GM12874 (cell line): ENCODE measurements around the gene CD58.

Experiments used
- TF ChIP-seq, protein P1 (sequence below): IDR thresholded peaks from 2 replicates; pipeline ENCODE4 v1.5.1; 2011; ENCODE audit warnings: low read depth, mild to moderate bottlenecking, control low read depth, low read length, moderate library complexity; ENCODE audit not compliant: insufficient read depth

The CD58 gene

GRCh38 chr1:116558140-116558549 is 12.7 kb downstream of the CD58 start:
- TF ChIP-seq, protein P1, sequence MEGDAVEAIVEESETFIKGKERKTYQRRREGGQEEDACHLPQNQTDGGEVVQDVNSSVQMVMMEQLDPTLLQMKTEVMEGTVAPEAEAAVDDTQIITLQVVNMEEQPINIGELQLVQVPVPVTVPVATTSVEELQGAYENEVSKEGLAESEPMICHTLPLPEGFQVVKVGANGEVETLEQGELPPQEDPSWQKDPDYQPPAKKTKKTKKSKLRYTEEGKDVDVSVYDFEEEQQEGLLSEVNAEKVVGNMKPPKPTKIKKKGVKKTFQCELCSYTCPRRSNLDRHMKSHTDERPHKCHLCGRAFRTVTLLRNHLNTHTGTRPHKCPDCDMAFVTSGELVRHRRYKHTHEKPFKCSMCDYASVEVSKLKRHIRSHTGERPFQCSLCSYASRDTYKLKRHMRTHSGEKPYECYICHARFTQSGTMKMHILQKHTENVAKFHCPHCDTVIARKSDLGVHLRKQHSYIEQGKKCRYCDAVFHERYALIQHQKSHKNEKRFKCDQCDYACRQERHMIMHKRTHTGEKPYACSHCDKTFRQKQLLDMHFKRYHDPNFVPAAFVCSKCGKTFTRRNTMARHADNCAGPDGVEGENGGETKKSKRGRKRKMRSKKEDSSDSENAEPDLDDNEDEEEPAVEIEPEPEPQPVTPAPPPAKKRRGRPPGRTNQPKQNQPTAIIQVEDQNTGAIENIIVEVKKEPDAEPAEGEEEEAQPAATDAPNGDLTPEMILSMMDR: no peak

DNA sequence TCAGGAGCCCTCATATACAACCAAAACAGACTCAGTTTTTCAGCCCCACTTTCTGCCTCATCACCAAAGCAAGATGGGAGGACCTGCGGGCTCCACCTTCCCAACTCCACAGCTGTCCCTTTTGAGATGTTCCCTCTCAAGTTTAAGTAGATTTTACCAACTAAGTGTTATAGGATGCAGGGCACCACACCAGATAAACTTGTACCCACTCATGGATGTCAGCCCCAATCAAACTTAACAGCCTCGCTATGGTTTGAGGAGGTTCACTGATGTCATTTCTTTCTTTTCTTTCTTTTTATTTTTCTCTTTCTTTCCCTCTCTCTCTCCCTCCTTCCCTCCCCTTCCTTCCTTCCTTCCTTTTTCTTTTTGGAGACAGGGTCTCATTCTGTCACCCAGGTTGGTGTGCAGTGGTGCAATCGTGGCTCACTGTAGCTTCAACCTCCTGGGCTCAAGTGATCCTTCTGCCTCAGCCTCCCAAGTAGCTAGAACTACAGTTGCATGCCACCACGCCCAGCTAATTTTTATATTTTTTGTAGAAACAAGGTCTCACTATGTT is 13.4 kb downstream of the CD58 start:
- TF ChIP-seq, protein P1: no peak

- TF ChIP-seq, protein P1: no peak
These were observed 14.4 kb downstream of the CD58 start for GRCh38 chr1:116556289-116557006.

DNA sequence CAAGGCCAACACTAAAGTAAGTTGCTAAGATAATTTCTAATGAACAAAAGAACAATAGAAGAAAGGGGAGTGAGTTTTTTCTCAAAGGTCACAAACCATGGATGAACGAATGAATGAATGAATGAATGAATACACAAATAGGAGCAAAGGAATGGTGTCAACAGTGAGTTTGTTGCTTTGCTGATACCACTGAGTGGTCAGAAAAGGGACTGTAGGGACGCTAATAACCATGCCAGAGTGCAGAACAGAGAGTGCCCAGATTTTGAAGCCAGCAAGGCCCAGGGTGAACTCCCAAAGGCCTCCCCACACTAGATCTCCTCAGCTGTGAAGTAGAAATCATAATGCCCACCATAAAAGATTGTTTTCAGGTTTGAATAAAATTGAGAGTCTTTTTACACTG is 15.9 kb downstream of the CD58 start:
- TF ChIP-seq, protein P1: no peak

GRCh38 chr1:116553386-116554115 is 17.3 kb downstream of the CD58 start:
- TF ChIP-seq, protein P1: no peak

- TF ChIP-seq, protein P1: no peak
These were observed 24.4 kb downstream of the CD58 start for GRCh38 chr1:116546354-116546977.

- TF ChIP-seq, protein P1: no peak
These were observed 25.5 kb downstream of the CD58 start for GRCh38 chr1:116545359-116545705.
